Esophagus squamous epithelium (tissue), 5 donors: ENCODE results near the gene POLR1E. TPM values are rescaled to one million over a fixed set of nuclear protein-coding genes. Genes with fewer than 3 reads are reported as not detected.
A peak's percentile ranks its signal among the peaks of the same experiment; 100 is the strongest.

Experiments
- DNase-seq: peaks from one replicate; lab custom pipeline; 2025; lab: John Stamatoyannopoulos, UW
- H3K27ac ChIP-seq, 4 donors: fragments of 200-600 bp; sonication (generic); one replicate each; pipeline ENCODE4 v1.5.1; 2016 to 2019; ENCODE audit warnings: mild to moderate bottlenecking in 1 of 4
- H3K27me3 ChIP-seq, 4 donors: fragments of 200-600 bp; sonication (generic); 1 replicate in 3 of 4; 2 replicates in 1 of 4; pipeline versions ENCODE4 v1.5.1 to v1.6.0; 2017 to 2021; ENCODE audit warnings: antibody characterized with exemption in 1 of 4
- H3K36me3 ChIP-seq, 3 donors: fragments of 200-600 bp; sonication (generic); one replicate each; pipeline ENCODE4 v1.5.1; 2016 to 2019
- H3K4me1 ChIP-seq, 3 donors: fragments of 200-600 bp; sonication (generic); one replicate each; pipeline ENCODE4 v1.5.1; 2017 to 2019
- H3K4me3 ChIP-seq, 4 donors: fragments of 200-600 bp; sonication (generic); 1 replicate in 3 of 4; 2 replicates in 1 of 4; pipeline ENCODE4 v1.5.1; 2016 to 2019; ENCODE audit warnings: mild to moderate bottlenecking in 2 of 4, moderate library complexity in 1 of 4
- H3K9me3 ChIP-seq, 3 donors: fragments of 200-600 bp; sonication (generic); one replicate each; pipeline ENCODE4 v1.5.1; 2016 to 2019
- CTCF ChIP-seq, 6 experiments: fragments of 450-650 bp in 4 of 6; fragments of 200-600 bp in 2 of 6; sonication (generic) in 2 of 6; IDR thresholded peaks; one replicate each; pipeline ENCODE4 v1.5.1; 2016 to 2019; ENCODE audit warnings: antibody characterized with exemption in 6 of 6, mild to moderate bottlenecking in 4 of 6, moderate library complexity in 4 of 6
- POLR2A ChIP-seq, 4 donors: fragments of 450-650 bp; IDR thresholded peaks; one replicate each; pipeline ENCODE4 v1.6.1; 2017; ENCODE audit warnings: antibody characterized with exemption in 4 of 4, mild to moderate bottlenecking in 4 of 4, moderate library complexity in 3 of 4
- WGBS, 2 donors: methylation state at CpG; one replicate each; pipeline ENCODE4 v1.1.5; 2018; 5-methylcytosine and 5-hydroxymethylcytosine counted together
- intact Hi-C: fragments of 100-400 bp; cut with DNase I; formaldehyde crosslinking; loops from one replicate; pipeline ENCODE4 v1.15.0; 2022
- total RNA-seq, 4 donors: library from RNA; depleted of rRNA; stranded (reverse); fragments of >200 nt; gene quantifications; one replicate each; pipeline ENCODE4 v1.1.0, GENCODE V29; 2016
- donor health status: DM: yes; HTN: yes; CAD: no.

Gene POLR1E
- total RNA-seq, 4 donors from 2014 or later, result 11.6 to 31.1 (median 15.2) TPM

- Histone ChIP-seq H3K4me1 (peaks cover 0 to 22% (median 7%) of the 10 kb centered on the region in 3 donors), H3K27me3 (no peaks in the 10 kb centered on the region), H3K36me3 (peaks cover 0 to 26% (median 0%) of the 10 kb centered on the region in 3 donors), H3K4me3 (no peak overlapping the region), H3K27ac (peak overlapping the region in 2 of 4 donors; percentile 35 to 53), H3K9me3 (no peaks in the 10 kb centered on the region)
- TF ChIP-seq POLR2A (IDR thresholded peaks at IDR 0.05) (no peak), CTCF (IDR thresholded peaks at IDR 0.05) (no peak)
- DNase-seq, result no peak
- 31 to 73% methylated on average over 5 to 6 of the region's 14 CpGs for WGBS, 2 donors
- intact Hi-C loops, result no loop called here
Observed at GRCh38 chr9:37515620-37516258, 30.0 kb downstream of the POLR1E start.

DNA sequence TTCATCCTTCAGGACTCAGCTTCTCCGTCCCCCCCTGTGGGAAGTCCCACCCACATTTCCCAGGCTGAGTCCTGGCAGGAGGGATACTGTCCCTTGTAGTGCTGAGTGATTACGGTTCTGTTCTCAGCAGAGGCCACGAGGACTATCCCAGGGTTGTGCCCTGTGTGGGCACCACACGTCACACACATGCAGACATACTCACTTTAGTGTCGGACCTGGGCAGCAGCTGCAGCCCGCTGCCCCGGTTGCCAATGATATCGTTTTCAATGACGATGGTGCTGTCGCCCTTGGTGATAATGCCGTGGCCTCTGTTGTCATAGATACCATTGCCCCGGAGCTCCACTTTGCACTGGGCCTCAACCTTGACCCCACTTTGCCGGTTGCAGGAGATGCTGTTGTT is 32.2 kb downstream of the POLR1E start:
- DNase-seq, result no peak
- Histone ChIP-seq H3K9me3 (no peaks in the 10 kb centered on the region), H3K4me1 (peaks cover 0 to 22% (median 7%) of the 10 kb centered on the region in 3 donors), H3K4me3 (no peak overlapping the region), H3K27me3 (no peaks in the 10 kb centered on the region), H3K36me3 (peaks cover 0 to 41% (median 0%) of the 10 kb centered on the region in 3 donors), H3K27ac (no peak overlapping the region)
- TF ChIP-seq CTCF (IDR thresholded peaks at IDR 0.05), result no peak
- TF ChIP-seq POLR2A (IDR thresholded peaks at IDR 0.05), result no peak
- WGBS, 2 donors, result 92 to 97% methylated on average over 3 to 11 of the region's 13 CpGs
- intact Hi-C loops, result no loop called here

DNA sequence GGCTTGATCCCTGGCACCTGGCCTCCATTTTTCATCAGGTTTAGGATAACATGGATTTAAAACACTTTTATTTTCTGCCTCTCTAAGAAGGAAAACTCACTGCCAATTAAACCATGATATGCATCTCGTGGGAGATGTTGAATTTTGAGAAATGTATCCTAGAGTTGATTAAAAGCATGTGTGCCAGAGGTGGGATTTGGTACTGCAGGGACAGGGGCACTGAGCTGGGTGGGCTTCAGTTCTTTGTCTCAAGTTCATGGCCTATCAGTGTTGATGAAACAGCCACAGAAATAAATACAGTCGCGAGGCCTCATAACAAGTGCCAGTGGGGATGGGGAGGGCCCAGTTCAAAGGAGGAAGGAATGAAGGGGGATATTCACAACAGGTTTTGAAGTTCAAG is 34.9 kb downstream of the POLR1E start:
- H3K4me1 ChIP-seq, result peaks cover 0 to 11% (median 6%) of the 10 kb centered on the region in 3 donors
- TF ChIP-seq POLR2A (IDR thresholded peaks at IDR 0.05), result no peak
- no peak for TF ChIP-seq CTCF (IDR thresholded peaks at IDR 0.05)
- H3K36me3 ChIP-seq, result peaks cover 0 to 68% (median 0%) of the 10 kb centered on the region in 3 donors
- H3K4me3 ChIP-seq, result no peak overlapping the region
- no peak for DNase-seq
- H3K9me3 ChIP-seq, result no peaks in the 10 kb centered on the region
- H3K27ac ChIP-seq, result no peak overlapping the region
- no peaks in the 10 kb centered on the region for H3K27me3 ChIP-seq
- intact Hi-C loops, result no loop called here
- 65 to 87% methylated on average over 3 of the region's 3 CpGs for WGBS, 2 donors

DNA sequence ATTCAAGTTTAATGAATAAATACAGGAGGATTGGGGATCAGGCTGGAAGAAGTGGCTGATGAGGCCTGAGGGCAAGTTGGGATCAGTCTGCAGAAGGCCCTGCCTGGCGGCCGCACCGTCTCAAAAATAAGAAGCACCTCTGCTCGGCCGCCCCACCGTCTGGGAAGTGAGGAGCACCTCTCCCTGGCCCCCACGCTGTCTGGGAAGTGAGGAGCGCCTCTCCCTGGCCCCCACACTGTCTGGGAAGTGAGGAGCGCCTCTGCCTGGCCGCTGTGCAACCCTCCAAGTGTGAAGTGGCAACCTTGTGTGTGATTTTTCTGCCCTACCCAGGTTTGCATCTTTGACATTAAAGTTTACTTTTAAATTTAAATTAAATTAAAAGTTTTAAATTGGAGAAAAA is 35.4 kb downstream of the POLR1E start:
- intact Hi-C loops, result no loop called here
- no peaks in the 10 kb centered on the region for H3K9me3 ChIP-seq
- H3K4me1 ChIP-seq, result peaks cover 0 to 6% (median 1%) of the 10 kb centered on the region in 3 donors
- H3K4me3 ChIP-seq, result no peak overlapping the region
- WGBS, 2 donors, result 79 to 92% methylated on average over 10 of the region's 10 CpGs
- DNase-seq, result no peak
- peaks cover 0 to 73% (median 0%) of the 10 kb centered on the region in 3 donors for H3K36me3 ChIP-seq
- no peak for TF ChIP-seq POLR2A (IDR thresholded peaks at IDR 0.05)
- no peak for TF ChIP-seq CTCF (IDR thresholded peaks at IDR 0.05)
- H3K27me3 ChIP-seq, result no peaks in the 10 kb centered on the region
- no peak overlapping the region for H3K27ac ChIP-seq

DNA sequence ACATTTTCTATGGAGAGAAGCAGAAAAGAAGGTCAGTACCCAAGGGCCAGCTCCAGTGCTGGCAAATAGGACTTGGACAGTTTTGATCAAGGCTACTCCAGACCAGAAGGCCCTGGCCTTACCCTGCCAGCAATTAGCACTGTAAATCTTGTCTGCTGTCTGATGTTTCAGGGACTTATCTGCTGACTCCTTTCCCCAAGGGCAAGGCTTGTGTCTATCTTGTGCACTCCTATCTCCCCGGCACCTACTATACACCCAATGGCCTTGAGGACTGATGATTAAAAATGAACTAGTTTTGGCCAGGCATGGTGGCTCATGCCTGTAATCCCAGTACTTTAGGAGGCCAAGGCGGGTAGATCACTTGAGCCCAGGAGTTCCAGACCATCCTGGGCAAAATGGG is 37.2 kb downstream of the POLR1E start:
- intact Hi-C loops, result no loop called here
- no peak for DNase-seq
- H3K27ac ChIP-seq, result no peak overlapping the region
- no peaks in the 10 kb centered on the region for H3K9me3 ChIP-seq
- H3K4me3 ChIP-seq, result no peak overlapping the region
- WGBS, 2 donors, result no CpG with 5 or more reads among the region's 2 CpGs
- H3K4me1 ChIP-seq, result no peaks in the 10 kb centered on the region
- no peak for TF ChIP-seq POLR2A (IDR thresholded peaks at IDR 0.05)
- TF ChIP-seq CTCF (IDR thresholded peaks at IDR 0.05), result no peak
- H3K36me3 ChIP-seq, result peaks cover 0 to 83% (median 0%) of the 10 kb centered on the region in 3 donors
- H3K27me3 ChIP-seq, result no peaks in the 10 kb centered on the region
